AG04450 (cell line): Measurements from ENCODE around the gene ST13. TPM values are rescaled to one million over a fixed set of nuclear protein-coding genes. Genes with fewer than 3 reads are reported as not detected.

ENCODE experiments used
- CTCF ChIA-PET: fragments of 300-600, 350-600 bp; formaldehyde crosslinking; extraction: SDS; loops from one replicate; lab custom pipeline; 2022; ENCODE audit warnings: antibody characterized with exemption, inconsistent platforms; lab: Charles Lee
- POLR2A ChIA-PET: fragments of 350-600 bp; formaldehyde crosslinking; extraction: SDS; loops from one replicate; lab custom pipeline; 2021; ENCODE audit warnings: antibody characterized with exemption, inconsistent platforms; lab: Yijun Ruan, JAX
- DNase-seq: peaks from one replicate; pipeline ENCODE4 v3.0.0-alpha.2; 2011; ENCODE audit warnings: low read depth, low spot score
- H3K27ac ChIP-seq: one replicate; pipeline ENCODE4 v1.5.1; 2012; ENCODE audit warnings: low read depth, low read length, control low read depth
- H3K27me3 ChIP-seq: one replicate; pipeline ENCODE4 v1.6.0; 2012; ENCODE audit warnings: low read length; ENCODE audit not compliant: control insufficient read depth, insufficient read depth
- H3K4me3 ChIP-seq: 2 replicates; pipeline ENCODE4 v1.5.1; 2011; ENCODE audit warnings: mild to moderate bottlenecking, low read depth, low read length, control low read depth
- H3K9me3 ChIP-seq: 2 replicates; pipeline ENCODE4 v1.5.1; 2012; ENCODE audit warnings: low read length; ENCODE audit not compliant: control insufficient read depth, insufficient read depth
- polyA plus RNA-seq: library from polyadenylated mRNA; depleted of rRNA; stranded (reverse); fragments of >200 nt; gene quantifications from 2 replicates; pipeline ENCODE4 v1.2.3, GENCODE V29; 2011
- TF ChIP-seq, protein P1 (sequence below): IDR thresholded peaks from 2 replicates; pipeline ENCODE4 v1.5.1; 2011; ENCODE audit warnings: low read depth, low read length, control low read depth, inconsistent platforms

Gene ST13
- polyA plus RNA-seq, 1 experiment = 271 TPM

DNA sequence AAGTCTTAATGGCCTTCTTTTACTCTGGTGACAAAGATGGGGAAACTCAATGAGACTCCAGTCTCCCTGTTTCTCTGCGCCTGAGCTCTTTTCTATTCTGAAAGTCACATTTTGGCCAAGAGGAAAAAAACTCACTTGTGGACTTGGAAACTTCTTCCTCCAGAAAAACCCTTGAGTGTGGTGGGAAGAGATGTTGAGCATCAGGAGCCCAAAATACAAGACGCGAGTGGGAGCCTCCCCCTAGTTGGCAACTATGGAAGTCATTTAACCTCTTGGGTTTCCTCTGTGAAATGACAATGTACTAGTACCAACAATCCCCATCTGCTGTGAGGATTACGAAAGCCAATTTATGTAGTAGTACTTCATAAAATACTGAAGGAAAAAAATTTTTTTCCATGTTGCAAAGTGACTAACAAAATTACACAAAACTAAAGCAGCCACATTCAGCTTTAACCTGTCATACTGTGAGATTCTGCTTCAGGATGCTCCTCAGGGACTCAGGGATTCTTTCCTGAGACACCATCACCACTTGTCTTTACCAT, 36.8 kb downstream of the ST13 start:
- no peaks in the 10 kb centered on the region for H3K9me3 ChIP-seq
- H3K27me3 ChIP-seq = no peaks in the 10 kb centered on the region
- POLR2A ChIA-PET = interaction anchor here (2.0 kb wide), 1 partner anchor 37 kb away, joined by 9 read pairs; the partner anchor contains the start of genes ST13 and XPNPEP3
- peak overlapping the region; percentile 55 for H3K27ac ChIP-seq
- TF ChIP-seq, protein P1, sequence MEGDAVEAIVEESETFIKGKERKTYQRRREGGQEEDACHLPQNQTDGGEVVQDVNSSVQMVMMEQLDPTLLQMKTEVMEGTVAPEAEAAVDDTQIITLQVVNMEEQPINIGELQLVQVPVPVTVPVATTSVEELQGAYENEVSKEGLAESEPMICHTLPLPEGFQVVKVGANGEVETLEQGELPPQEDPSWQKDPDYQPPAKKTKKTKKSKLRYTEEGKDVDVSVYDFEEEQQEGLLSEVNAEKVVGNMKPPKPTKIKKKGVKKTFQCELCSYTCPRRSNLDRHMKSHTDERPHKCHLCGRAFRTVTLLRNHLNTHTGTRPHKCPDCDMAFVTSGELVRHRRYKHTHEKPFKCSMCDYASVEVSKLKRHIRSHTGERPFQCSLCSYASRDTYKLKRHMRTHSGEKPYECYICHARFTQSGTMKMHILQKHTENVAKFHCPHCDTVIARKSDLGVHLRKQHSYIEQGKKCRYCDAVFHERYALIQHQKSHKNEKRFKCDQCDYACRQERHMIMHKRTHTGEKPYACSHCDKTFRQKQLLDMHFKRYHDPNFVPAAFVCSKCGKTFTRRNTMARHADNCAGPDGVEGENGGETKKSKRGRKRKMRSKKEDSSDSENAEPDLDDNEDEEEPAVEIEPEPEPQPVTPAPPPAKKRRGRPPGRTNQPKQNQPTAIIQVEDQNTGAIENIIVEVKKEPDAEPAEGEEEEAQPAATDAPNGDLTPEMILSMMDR = 0 out of 2 replicates have a peak, but pooled peaks have one; percentile 10
- no peak for DNase-seq
- H3K4me3 ChIP-seq = peak overlapping the region; percentile 99
- CTCF ChIA-PET = interaction anchor here (1.2 kb wide), 1 partner anchor 9 kb away, joined by 3 read pairs; no protein-coding TSS in a partner anchor

DNA sequence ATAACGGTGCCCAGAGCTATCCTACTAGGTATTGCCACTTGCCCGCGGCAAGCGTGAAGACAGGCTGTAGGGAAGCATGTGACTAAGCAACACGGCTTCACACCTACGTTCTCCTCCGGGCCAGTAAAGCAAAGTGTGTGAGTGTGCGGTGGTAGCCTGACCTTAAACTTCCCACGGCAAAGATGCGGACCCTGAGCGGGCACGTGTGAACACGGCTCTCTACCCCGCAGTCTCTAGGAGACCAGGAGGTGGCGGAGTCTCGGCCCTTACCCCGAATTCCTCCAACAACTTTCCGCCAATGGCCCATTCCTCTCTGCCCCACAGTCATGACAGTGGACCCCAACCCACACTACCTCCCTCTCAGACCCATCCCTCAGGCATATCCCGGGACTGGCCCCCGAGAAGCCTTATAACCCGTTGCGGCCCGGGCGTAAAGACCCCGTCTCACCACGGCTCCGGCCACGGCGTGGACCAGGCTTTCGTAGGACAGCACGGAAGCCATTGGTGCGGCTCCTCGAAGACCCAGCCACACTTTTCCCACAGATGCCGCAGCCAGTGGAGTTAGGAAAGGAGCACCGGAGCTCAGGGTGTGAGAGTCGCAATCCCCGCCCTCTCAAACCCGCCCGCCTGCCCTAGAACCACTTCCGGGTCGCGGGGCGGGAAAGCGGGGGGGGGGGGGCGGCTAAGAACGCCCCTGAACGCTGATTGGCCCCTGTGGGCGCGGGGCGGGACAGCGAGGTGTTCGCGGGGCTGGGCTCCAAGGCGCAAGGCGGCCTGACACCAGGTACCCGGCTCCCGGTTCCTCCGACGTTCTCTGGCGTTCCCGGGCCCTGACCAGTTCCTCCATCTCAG, 37.5 kb downstream of the ST13 start, which contains the start of gene SLC25A17:
TSS of gene SLC25A17 (minus strand) at position 600 of the 852 bp plus-strand sequence. CDS start at position 502, 98 bp downstream.
- TF ChIP-seq, protein P1 = peak; percentile 62
- ChIA-PET CTCF (interaction anchor here (0.8 to 1.2 kb wide), 2 partner anchors 9 to 125 kb away, joined by 3 to 4 read pairs; no protein-coding TSS in a partner anchor), POLR2A (interaction anchor here (0.6 to 2.0 kb wide), 3 partner anchors 38 to 70 kb away, joined by 3 to 9 read pairs (median 3); partner anchors contain the start of genes ST13 and XPNPEP3)
- H3K9me3 ChIP-seq = no peaks in the 10 kb centered on the region
- H3K27ac ChIP-seq = peak within 1 kb of the TSS; percentile 68
- peak within 1 kb of the TSS; percentile 99 for H3K4me3 ChIP-seq
- DNase-seq = peak; percentile 29
- no peaks in the 10 kb centered on the region for H3K27me3 ChIP-seq

DNA sequence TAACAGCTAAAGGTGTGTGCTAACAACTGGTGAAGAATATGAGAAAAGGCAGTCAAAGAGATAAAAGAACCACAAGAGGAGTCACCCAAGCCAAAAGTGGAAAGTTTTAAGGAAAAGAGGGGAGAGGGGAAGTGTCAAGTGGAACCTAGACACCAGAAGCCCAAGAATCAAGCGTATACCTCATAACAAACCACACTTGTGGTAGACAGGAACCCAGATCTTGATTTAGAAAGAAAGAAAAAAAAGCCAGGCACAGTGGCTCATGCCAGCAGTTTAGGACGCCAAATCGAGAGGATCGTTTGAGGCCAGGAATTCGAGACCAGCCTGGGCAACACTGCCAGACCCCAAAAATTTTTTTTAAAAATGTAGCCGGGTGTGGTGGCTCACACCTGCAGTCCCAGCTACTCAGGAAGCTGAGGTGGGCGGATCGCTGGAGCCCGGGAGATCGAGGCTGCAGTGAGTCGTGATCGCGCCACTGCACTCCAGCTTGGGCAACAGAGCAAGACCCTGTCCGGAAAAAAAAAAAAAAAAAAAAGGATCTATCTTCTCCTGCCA, 38.2 kb downstream of the ST13 start:
- Histone ChIP-seq H3K4me3 (peak overlapping the region; percentile 99), H3K9me3 (no peaks in the 10 kb centered on the region), H3K27ac (peak overlapping the region; percentile 68), H3K27me3 (no peaks in the 10 kb centered on the region)
- TF ChIP-seq, protein P1 = no peak
- DNase-seq = no peak
- ChIA-PET POLR2A (interaction anchor here (0.6 to 2.0 kb wide), 3 partner anchors 39 to 69 kb away, joined by 3 to 9 read pairs (median 3); partner anchors contain the start of genes ST13 and XPNPEP3), CTCF (interaction anchor here (0.8 kb wide), 1 partner anchor 124 kb away, joined by 4 read pairs; no protein-coding TSS in a partner anchor)

DNA sequence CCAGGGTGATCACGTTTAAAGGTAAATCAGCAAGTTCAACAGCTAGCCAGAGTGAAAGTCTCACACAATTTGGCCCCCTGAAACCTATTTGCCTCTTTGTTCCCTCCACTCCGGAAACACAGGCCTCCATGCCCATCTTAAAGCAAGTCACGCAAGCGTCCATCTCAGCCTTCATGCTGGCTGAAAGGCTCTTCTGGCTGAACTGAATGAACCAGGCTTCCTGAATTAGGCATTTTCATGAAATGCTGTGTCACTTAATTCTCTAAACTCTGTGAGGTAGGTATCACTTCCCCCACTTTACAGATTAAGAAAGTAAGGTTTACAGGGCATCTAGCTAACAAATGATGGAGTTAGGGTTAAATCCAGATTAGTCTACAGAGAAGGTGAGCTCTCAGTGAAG, 38.7 kb downstream of the ST13 start:
- TF ChIP-seq, protein P1 = no peak
- DNase-seq = no peak
- POLR2A ChIA-PET = interaction anchor here (2.0 kb wide), 1 partner anchor 39 kb away, joined by 9 read pairs; the partner anchor contains the start of genes ST13 and XPNPEP3
- CTCF ChIA-PET = no interaction called here
- no peak overlapping the region for H3K27ac ChIP-seq
- no peaks in the 10 kb centered on the region for H3K27me3 ChIP-seq
- H3K9me3 ChIP-seq = no peaks in the 10 kb centered on the region
- H3K4me3 ChIP-seq = peak overlapping the region; percentile 99; the same call in 1 of the 2 replicates
